B cell (primary cell): Measurements from ENCODE around the gene TBX21. TPM values are rescaled to one million over a fixed set of nuclear protein-coding genes. Genes with fewer than 3 reads are reported as not detected.
A peak's percentile ranks its signal among the peaks of the same experiment; 100 is the strongest.

Experiments
- ATAC-seq: fragments of 200-7000 bp; cut with Tn5 transposase; one replicate; pipeline ENCODE4 v1.10.0; 2021; ENCODE audit warnings: low read depth, mild to moderate bottlenecking, moderate number of reproducible peaks, moderate library complexity
- CTCF ChIA-PET: fragments of 350-600 bp; sonication (Branson Sonifier 250); formaldehyde crosslinking; loops from one replicate; lab custom pipeline; 2021; ENCODE audit warnings: antibody characterized with exemption, inconsistent platforms; lab: Charles Lee
- POLR2A ChIA-PET: fragments of 350-600 bp; sonication (Branson Sonifier 250); formaldehyde crosslinking; loops from one replicate; lab custom pipeline; 2021; ENCODE audit warnings: antibody characterized with exemption; lab: Charles Lee
- DNase-seq: peaks from one replicate; pipeline ENCODE4 v3.0.0; 2013
- H2AFZ ChIP-seq: 2 replicates; pipeline ENCODE4 v1.6.1; 2012; ENCODE audit warnings: mild to moderate bottlenecking, low read depth, low read length; ENCODE audit not compliant: insufficient read depth, poor library complexity, severe bottlenecking
- H3K27ac ChIP-seq, 2 donors: 1 replicate in 1 of 2; 2 replicates in 1 of 2; pipeline ENCODE4 v1.5.1; 2012 to 2013; ENCODE audit warnings: low read length in 2 of 2, mild to moderate bottlenecking in 2 of 2, moderate library complexity in 1 of 2
- H3K27me3 ChIP-seq, 4 experiments: fragments of 200-600 bp in 1 of 4; sonication (generic) in 1 of 4; replicated peaks in 1 of 4; 1 replicate in 2 of 4; 2 replicates in 2 of 4; pipeline versions ENCODE4 v1.6.1 to v1.7.0; 2013 to 2016; ENCODE audit warnings: low read length in 3 of 4, mild to moderate bottlenecking in 2 of 4, mixed read lengths in 1 of 4, moderate library complexity in 1 of 4; ENCODE audit not compliant: insufficient read depth in 4 of 4, control insufficient read depth in 3 of 4; ENCODE audit errors: control extremely low read depth in 1 of 4
- H3K36me3 ChIP-seq, 2 experiments: replicated peaks in 1 of 2; 1 replicate in 1 of 2; 2 replicates in 1 of 2; pipeline versions ENCODE4 v1.6.1 to v1.7.1; 2013; ENCODE audit warnings: low read length in 1 of 2; ENCODE audit not compliant: insufficient read depth in 2 of 2, control insufficient read depth in 1 of 2; ENCODE audit errors: control extremely low read depth in 1 of 2, extremely low read depth in 1 of 2
- H3K4me1 ChIP-seq, 2 donors: fragments of 200-600 bp in 1 of 2; sonication (generic) in 1 of 2; 1 replicate in 1 of 2; 2 replicates in 1 of 2; pipeline versions ENCODE4 v1.5.1 to v1.6.1; 2013 to 2017; ENCODE audit warnings: low read length in 2 of 2; ENCODE audit not compliant: control insufficient read depth in 2 of 2, insufficient read depth in 2 of 2
- H3K4me2 ChIP-seq: replicated peaks from 2 replicates; pipeline ENCODE3; 2012; ENCODE audit warnings: mild to moderate bottlenecking, low read depth, low read length; ENCODE audit not compliant: poor library complexity, severe bottlenecking
- H3K4me3 ChIP-seq, 5 experiments: fragments of 200-600 bp in 1 of 5; sonication (generic) in 1 of 5; 1 replicate in 3 of 5; 2 replicates in 2 of 5; pipeline versions ENCODE4 v1.5.1 to v1.7.0; 2011 to 2016; ENCODE audit warnings: low read length in 4 of 5, mild to moderate bottlenecking in 4 of 5, low read depth in 2 of 5, control low read depth in 1 of 5, moderate library complexity in 1 of 5; ENCODE audit not compliant: insufficient read depth in 1 of 5; ENCODE audit errors: control extremely low read depth in 1 of 5, extremely low read depth in 1 of 5
- H3K79me2 ChIP-seq: fragments of 200-600 bp; sonication (generic); one replicate; pipeline ENCODE4 v1.6.0; 2016; ENCODE audit warnings: low read length; ENCODE audit not compliant: control insufficient read depth, insufficient read depth
- H3K9ac ChIP-seq: fragments of 200-600 bp; sonication (generic); 2 replicates; pipeline ENCODE4 v1.6.1; 2017; ENCODE audit warnings: mild to moderate bottlenecking, low read length, moderate library complexity
- H3K9me3 ChIP-seq, 3 donors: one replicate each; pipeline versions ENCODE4 v1.6.1 to v1.7.1; 2013; ENCODE audit warnings: low read length in 2 of 3; ENCODE audit not compliant: control insufficient read depth in 2 of 3, insufficient read depth in 1 of 3; ENCODE audit errors: control extremely low read depth in 1 of 3
- H4K20me1 ChIP-seq: 2 replicates; pipeline ENCODE4 v1.6.0; 2012; ENCODE audit warnings: mild to moderate bottlenecking, low read length; ENCODE audit not compliant: insufficient read depth, control insufficient read depth, poor library complexity, severe bottlenecking
- H3K27ac Mint-ChIP-seq: one replicate; pipeline ENCODE4 v1.8.0; 2021; ENCODE audit warnings: mixed read lengths
- H3K27me3 Mint-ChIP-seq: one replicate; pipeline ENCODE4 v1.8.0; 2021; ENCODE audit warnings: mixed read lengths
- H3K4me1 Mint-ChIP-seq: one replicate; pipeline ENCODE4 v1.8.0; 2021; ENCODE audit warnings: mixed read lengths
- H3K4me3 Mint-ChIP-seq: one replicate; pipeline ENCODE4 v1.8.0; 2021; ENCODE audit warnings: mixed read lengths
- H3K9me3 Mint-ChIP-seq: one replicate; pipeline ENCODE4 v1.8.0; 2022; ENCODE audit warnings: mixed read lengths; ENCODE audit not compliant: insufficient read depth
- CTCF ChIP-seq: fragments of 200-600 bp; IDR thresholded peaks from one replicate; pipeline ENCODE4 v1.8.0; 2022; ENCODE audit warnings: antibody characterized with exemption, mild to moderate bottlenecking
- EZH2 ChIP-seq: IDR thresholded peaks from 2 replicates; pipeline ENCODE4 v1.6.1; 2012; ENCODE audit warnings: borderline replicate concordance, low read depth, mild to moderate bottlenecking, moderate library complexity, low read length; ENCODE audit not compliant: insufficient read depth, poor library complexity, severe bottlenecking
- WGBS: methylation state at CpG from one replicate; pipeline ENCODE4 v1.1.5; 2013; ENCODE audit warnings: missing lambda C conversion rate; ENCODE audit not compliant: insufficient coverage; 5-methylcytosine and 5-hydroxymethylcytosine counted together
- intact Hi-C: fragments of 100-400 bp; cut with micrococcal nuclease; formaldehyde crosslinking; loops from one replicate; pipeline ENCODE4 v1.10.0; 2022
- polyA plus RNA-seq: library from polyadenylated mRNA; depleted of rRNA; stranded (reverse); fragments of >200 nt; gene quantifications from 2 replicates; pipeline ENCODE4 v1.2.3, GENCODE V29; 2012
- total RNA-seq, 2 donors: library from RNA; stranded (reverse); fragments of 120-200 nt in 1 of 2; gene quantifications; 1 replicate in 1 of 2; 2 replicates in 1 of 2; pipeline versions ENCODE4 v1.2.3 to v1.2.4, GENCODE V29; 2013 to 2022

The TBX21 gene
- total and polyA plus RNA-seq, 2 donors (not counting 1 experiment from before 2014, with no cell fraction given): 10.8 TPM

- H3K27ac ChIP-seq: no peak overlapping the region
- peaks cover 58% of the 10 kb centered on the region for H3K4me1 Mint-ChIP-seq
- H3K4me2 ChIP-seq: peak overlapping the region; percentile 63
- no peak overlapping the region for H2AFZ ChIP-seq
- H3K27me3 ChIP-seq: peaks cover 0 to 31% (median 12%) of the 10 kb centered on the region in 4 experiments
- intact Hi-C loops: no loop called here
- H3K4me3 Mint-ChIP-seq: peak overlapping the region; percentile 50
- H3K27ac Mint-ChIP-seq: peak overlapping the region; percentile 53
- H3K36me3 ChIP-seq: no peaks in the 10 kb centered on the region
- ChIA-PET CTCF (interaction anchor here (1.1 to 1.3 kb wide), 3 partner anchors 12 to 23 kb away, joined by 3 read pairs; partner anchors contain the start of gene TBX21), POLR2A (no interaction called here)
- H3K9me3 ChIP-seq: no peaks in the 10 kb centered on the region
- TF ChIP-seq EZH2 (no peak), CTCF (no peak)
- 41% methylated on average over 19 of the region's 36 CpGs for WGBS
- peaks cover 49 to 61% of the 10 kb centered on the region in 2 donors for H3K4me1 ChIP-seq
- H3K9ac ChIP-seq: peak overlapping the region; percentile 23
- no peaks in the 10 kb centered on the region for H4K20me1 ChIP-seq
- peaks cover 26% of the 10 kb centered on the region for H3K27me3 Mint-ChIP-seq
- no peaks in the 10 kb centered on the region for H3K9me3 Mint-ChIP-seq
- no peak overlapping the region for H3K4me3 ChIP-seq
- peak; percentile 42 for DNase-seq
- peak; percentile 71 for ATAC-seq
- no peaks in the 10 kb centered on the region for H3K79me2 ChIP-seq
Measured at GRCh38 chr17:47720754-47721533, 12.1 kb upstream of the TBX21 start.

- Histone ChIP-seq H4K20me1 (no peaks in the 10 kb centered on the region), H3K79me2 (no peaks in the 10 kb centered on the region), H3K9ac (no peak overlapping the region), H3K36me3 (no peaks in the 10 kb centered on the region), H3K27ac (no peak overlapping the region), H3K27me3 (peaks cover 0 to 31% (median 12%) of the 10 kb centered on the region in 4 experiments), H3K9me3 (no peaks in the 10 kb centered on the region), H3K4me3 (no peak overlapping the region), H2AFZ (no peak overlapping the region), H3K4me1 (peaks cover 45 to 53% of the 10 kb centered on the region in 2 donors), H3K4me2 (peak overlapping the region; percentile 63)
- 46% methylated on average over 8 of the region's 8 CpGs for WGBS
- TF ChIP-seq CTCF (no peak), EZH2 (no peak)
- ChIA-PET POLR2A (interaction anchor here (0.6 kb wide), 1 partner anchor 617 kb away, joined by 5 read pairs; no protein-coding TSS in a partner anchor), CTCF (interaction anchor here (1.1 to 1.3 kb wide), 3 partner anchors 11 to 24 kb away, joined by 3 to 4 read pairs (median 3); partner anchors contain the start of gene TBX21)
- Mint-ChIP-seq H3K9me3 (no peaks in the 10 kb centered on the region), H3K4me3 (peak overlapping the region; percentile 9), H3K27me3 (peaks cover 34% of the 10 kb centered on the region), H3K27ac (no peak overlapping the region), H3K4me1 (peaks cover 51% of the 10 kb centered on the region)
- intact Hi-C loops: no loop called here
- ATAC-seq (no peak), DNase-seq (no peak)
Measured at GRCh38 chr17:47721725-47722124, 11.3 kb upstream of the TBX21 start.
